HFFc6 (cell line): Measurements from ENCODE around the gene B3GNT7. TPM values are rescaled to one million over a fixed set of nuclear protein-coding genes. Genes with fewer than 3 reads are reported as not detected.

Experiments
- DNase-seq: peaks from one replicate; pipeline ENCODE4 v3.0.0-alpha.2; 2018
- H3K27ac Mint-ChIP-seq: 2 replicates; pipeline ENCODE4 v1.8.0; 2020; ENCODE audit warnings: mild to moderate bottlenecking, mixed read lengths
- H3K27me3 Mint-ChIP-seq: 2 replicates; pipeline ENCODE4 v1.8.0; 2021; ENCODE audit warnings: mild to moderate bottlenecking, moderate library complexity, mixed read lengths; ENCODE audit not compliant: insufficient read depth
- H3K36me3 Mint-ChIP-seq: 2 replicates; pipeline ENCODE4 v1.8.0; 2021; ENCODE audit warnings: low read depth, mixed read lengths
- H3K4me1 Mint-ChIP-seq: 2 replicates; pipeline ENCODE4 v1.8.0; 2020; ENCODE audit warnings: low read depth, mixed read lengths
- H3K4me3 Mint-ChIP-seq: 2 replicates; pipeline ENCODE4 v1.8.0; 2020; ENCODE audit warnings: mild to moderate bottlenecking, moderate library complexity, mixed read lengths
- H3K9me3 Mint-ChIP-seq: 2 replicates; pipeline ENCODE4 v1.8.0; 2020; ENCODE audit warnings: mild to moderate bottlenecking, mixed read lengths
- CTCF ChIP-seq: fragments of 200-600 bp; sonication (generic); IDR thresholded peaks from 2 replicates; pipeline ENCODE4 v1.5.0; 2021; ENCODE audit warnings: antibody characterized with exemption, mild to moderate bottlenecking
- total RNA-seq, 6 experiments: library from RNA; stranded (reverse); fragmentation: NEBNext Ultra II Directional; extraction: Animal tissue kit (Norgen Biotek cat#: 25700); gene quantifications; 2 replicates in 1 of 6; 3 replicates in 5 of 6; pipeline ENCODE4 v1.2.3, GENCODE V29; 2021

The B3GNT7 gene
- total RNA-seq, 6 experiments from 2014 or later = 0.09 to 0.15 (median 0.11) TPM; not detected in 1

GRCh38 chr2:231361701-231362554, 33.6 kb upstream of the B3GNT7 start:
- peaks cover 21% of the 10 kb centered on the region for H3K4me1 Mint-ChIP-seq
- DNase-seq = no peak
- H3K27me3 Mint-ChIP-seq = peaks cover 3% of the 10 kb centered on the region
- H3K4me3 Mint-ChIP-seq = no peak overlapping the region
- 0 out of 2 replicates have a peak, but pooled peaks cover 4% of the 10 kb centered on the region for H3K36me3 Mint-ChIP-seq
- no peaks in the 10 kb centered on the region for H3K9me3 Mint-ChIP-seq
- no peak overlapping the region for H3K27ac Mint-ChIP-seq
- TF ChIP-seq CTCF = no peak

GRCh38 chr2:231362555-231363184, 32.8 kb upstream of the B3GNT7 start:
- TF ChIP-seq CTCF = no peak
- Mint-ChIP-seq H3K27ac (no peak overlapping the region), H3K4me3 (no peak overlapping the region), H3K36me3 (0 out of 2 replicates have a peak, but pooled peaks cover 4% of the 10 kb centered on the region), H3K9me3 (no peaks in the 10 kb centered on the region), H3K4me1 (peaks cover 21% of the 10 kb centered on the region), H3K27me3 (peaks cover 3% of the 10 kb centered on the region)
- DNase-seq = no peak

- Mint-ChIP-seq H3K36me3 (0 out of 2 replicates have a peak, but pooled peaks cover 7% of the 10 kb centered on the region), H3K27ac (peak overlapping the region; percentile 99), H3K4me1 (peaks cover 21% of the 10 kb centered on the region), H3K4me3 (no peak overlapping the region), H3K27me3 (peaks cover 3% of the 10 kb centered on the region), H3K9me3 (no peaks in the 10 kb centered on the region)
- no peak for TF ChIP-seq CTCF
- no peak for DNase-seq
Observed at GRCh38 chr2:231364061-231364460, 31.4 kb upstream of the B3GNT7 start.

GRCh38 chr2:231364961-231365810, 30.3 kb upstream of the B3GNT7 start:
- Mint-ChIP-seq H3K4me1 (peaks cover 21% of the 10 kb centered on the region), H3K4me3 (peak overlapping the region; percentile 71), H3K9me3 (no peaks in the 10 kb centered on the region), H3K27ac (peak overlapping the region; percentile 99), H3K36me3 (0 out of 2 replicates have a peak, but pooled peaks cover 7% of the 10 kb centered on the region), H3K27me3 (peaks cover 3% of the 10 kb centered on the region)
- peak; percentile 90 for DNase-seq
- no peak for TF ChIP-seq CTCF

- TF ChIP-seq CTCF = no peak
- H3K27ac Mint-ChIP-seq = no peak overlapping the region
- no peak overlapping the region for H3K4me3 Mint-ChIP-seq
- 0 out of 2 replicates have a peak, but pooled peaks cover 4% of the 10 kb centered on the region for H3K36me3 Mint-ChIP-seq
- H3K9me3 Mint-ChIP-seq = no peaks in the 10 kb centered on the region
- DNase-seq = no peak
- H3K27me3 Mint-ChIP-seq = peaks cover 3% of the 10 kb centered on the region
- H3K4me1 Mint-ChIP-seq = peaks cover 21% of the 10 kb centered on the region
Observed at GRCh38 chr2:231367178-231367577, 28.3 kb upstream of the B3GNT7 start.
